Measurements from ENCODE around the gene PTPRQ. TPM values are rescaled to one million over a fixed set of nuclear protein-coding genes. Genes with fewer than 3 reads are reported as not detected.

Gene PTPRQ
- total RNA-seq, 2 donors from 2014 or later: 11.9 to 17.6 TPM

DNA sequence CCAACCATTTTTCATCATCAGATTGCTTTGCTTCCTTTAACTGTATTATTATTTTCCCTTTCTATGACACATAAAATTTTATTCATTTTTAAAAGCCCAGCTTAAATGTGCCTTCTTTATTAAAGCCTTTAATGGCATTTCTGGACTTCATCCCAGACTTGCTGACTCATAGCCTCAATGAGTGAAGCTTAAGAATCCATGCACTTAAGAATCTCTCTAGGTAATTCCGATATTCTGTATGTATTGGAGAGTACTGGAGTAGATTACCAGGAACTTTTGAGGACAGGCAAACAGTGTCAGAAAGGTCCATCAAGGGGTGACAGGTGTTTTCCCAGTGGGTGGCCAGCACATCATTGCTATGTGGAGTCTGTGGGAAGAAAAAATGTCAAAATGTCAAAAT lies 107.9 kb downstream of the PTPRQ start:
- Histone ChIP-seq H3K4me1 (no peaks in the 10 kb centered on the region), H3K27me3 (no peaks in the 10 kb centered on the region), H3K9me3 (no peaks in the 10 kb centered on the region), H3K27ac (no peak overlapping the region), H3K4me3 (no peak overlapping the region), H3K36me3 (no peaks in the 10 kb centered on the region)
- TF ChIP-seq, protein P1, sequence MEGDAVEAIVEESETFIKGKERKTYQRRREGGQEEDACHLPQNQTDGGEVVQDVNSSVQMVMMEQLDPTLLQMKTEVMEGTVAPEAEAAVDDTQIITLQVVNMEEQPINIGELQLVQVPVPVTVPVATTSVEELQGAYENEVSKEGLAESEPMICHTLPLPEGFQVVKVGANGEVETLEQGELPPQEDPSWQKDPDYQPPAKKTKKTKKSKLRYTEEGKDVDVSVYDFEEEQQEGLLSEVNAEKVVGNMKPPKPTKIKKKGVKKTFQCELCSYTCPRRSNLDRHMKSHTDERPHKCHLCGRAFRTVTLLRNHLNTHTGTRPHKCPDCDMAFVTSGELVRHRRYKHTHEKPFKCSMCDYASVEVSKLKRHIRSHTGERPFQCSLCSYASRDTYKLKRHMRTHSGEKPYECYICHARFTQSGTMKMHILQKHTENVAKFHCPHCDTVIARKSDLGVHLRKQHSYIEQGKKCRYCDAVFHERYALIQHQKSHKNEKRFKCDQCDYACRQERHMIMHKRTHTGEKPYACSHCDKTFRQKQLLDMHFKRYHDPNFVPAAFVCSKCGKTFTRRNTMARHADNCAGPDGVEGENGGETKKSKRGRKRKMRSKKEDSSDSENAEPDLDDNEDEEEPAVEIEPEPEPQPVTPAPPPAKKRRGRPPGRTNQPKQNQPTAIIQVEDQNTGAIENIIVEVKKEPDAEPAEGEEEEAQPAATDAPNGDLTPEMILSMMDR (IDR thresholded peaks at IDR 0.05): no peak
- DNase-seq (ENCODE audit: low spot score): no peak

DNA sequence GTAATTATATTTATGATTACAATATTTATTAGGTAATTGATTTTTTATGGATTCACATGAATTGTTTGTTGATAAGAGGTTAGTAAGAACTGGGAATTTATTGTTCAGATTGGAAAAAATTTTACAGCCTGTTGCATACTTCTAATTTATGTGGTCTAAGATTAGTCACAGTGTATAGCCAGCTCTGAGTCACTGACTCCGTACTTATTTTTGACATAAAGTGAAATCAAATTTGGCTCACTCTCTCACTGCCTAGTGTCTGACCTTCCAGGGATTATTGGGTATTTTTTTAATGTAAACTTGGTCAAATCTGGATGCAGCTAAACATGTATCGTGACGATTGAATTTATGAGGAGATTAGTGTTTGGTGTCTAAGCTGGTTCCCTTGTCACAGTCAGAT lies 109.3 kb downstream of the PTPRQ start:
- Histone ChIP-seq H3K4me1 (no peaks in the 10 kb centered on the region), H3K27me3 (no peaks in the 10 kb centered on the region), H3K36me3 (no peaks in the 10 kb centered on the region), H3K4me3 (no peak overlapping the region), H3K27ac (no peak overlapping the region), H3K9me3 (no peaks in the 10 kb centered on the region)
- DNase-seq (ENCODE audit: low spot score): no peak
- TF ChIP-seq, protein P1 (IDR thresholded peaks at IDR 0.05): no peak

DNA sequence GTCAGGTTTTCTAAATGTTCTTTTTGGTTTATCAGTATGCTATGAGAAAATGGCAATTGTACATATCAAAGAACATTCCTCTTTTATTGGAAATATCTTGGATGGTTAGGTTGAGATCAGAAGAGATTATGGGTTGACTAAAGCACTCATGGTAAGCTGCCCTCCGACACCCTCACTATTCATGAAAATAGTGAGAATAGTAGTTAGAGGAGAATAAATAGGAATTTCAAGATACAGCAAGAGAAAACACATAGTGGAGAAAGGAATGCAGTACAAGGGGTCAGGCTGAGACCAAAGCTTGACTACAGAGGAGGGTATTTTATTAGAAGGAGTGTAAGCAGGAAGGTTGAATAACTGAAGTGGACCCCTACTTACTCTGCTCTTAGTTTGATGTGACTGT lies 112.5 kb downstream of the PTPRQ start:
- TF ChIP-seq, protein P1 (IDR thresholded peaks at IDR 0.05): no peak
- no peak for DNase-seq (ENCODE audit: low spot score)
- Histone ChIP-seq H3K9me3 (no peaks in the 10 kb centered on the region), H3K4me1 (no peaks in the 10 kb centered on the region), H3K27me3 (no peaks in the 10 kb centered on the region), H3K4me3 (no peak overlapping the region), H3K36me3 (no peaks in the 10 kb centered on the region), H3K27ac (no peak overlapping the region)

DNA sequence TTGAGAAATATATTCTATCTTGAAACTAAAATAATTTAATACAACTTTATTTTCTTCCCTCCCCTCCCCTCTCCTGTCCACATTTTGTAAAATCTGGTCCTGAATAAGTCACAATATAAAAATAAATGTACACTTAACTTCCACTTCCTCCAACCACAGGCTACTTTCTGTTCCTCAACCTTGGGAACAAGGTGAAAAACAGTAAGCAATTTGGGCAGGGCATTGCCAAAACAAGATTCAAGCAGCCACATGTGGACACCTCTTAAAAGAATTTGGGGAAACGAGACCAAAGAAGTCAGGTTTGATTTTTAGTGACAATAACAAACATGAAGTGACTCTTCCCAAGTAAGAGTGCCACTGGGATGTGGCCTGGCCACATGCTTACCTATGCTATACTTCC lies 115.7 kb downstream of the PTPRQ start:
- TF ChIP-seq, protein P1 (IDR thresholded peaks at IDR 0.05): no peak

DNA sequence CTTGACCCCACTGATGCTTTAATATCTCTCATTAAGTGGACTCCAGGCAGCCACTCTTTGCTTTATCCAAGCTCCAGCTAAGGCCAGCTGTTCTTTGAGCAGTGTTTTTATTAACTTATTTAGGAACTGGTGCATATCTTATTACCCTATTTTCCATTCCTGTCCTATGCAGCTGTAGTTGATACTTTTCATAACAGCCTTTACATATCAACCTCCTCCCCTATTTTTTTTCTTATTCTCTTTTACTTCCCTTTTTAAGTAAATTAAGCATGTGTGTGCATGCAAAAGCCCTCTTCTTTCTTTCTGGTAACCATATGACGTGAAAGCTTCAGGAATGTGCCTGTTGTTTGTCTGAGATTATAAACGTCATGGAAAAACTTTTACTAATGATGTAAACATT lies 121.2 kb downstream of the PTPRQ start:
- Histone ChIP-seq H3K4me3 (no peak overlapping the region), H3K36me3 (no peaks in the 10 kb centered on the region), H3K27ac (no peak overlapping the region), H3K27me3 (no peaks in the 10 kb centered on the region), H3K4me1 (no peaks in the 10 kb centered on the region), H3K9me3 (no peaks in the 10 kb centered on the region)
- DNase-seq (ENCODE audit: low spot score): no peak
- TF ChIP-seq, protein P1 (IDR thresholded peaks at IDR 0.05): no peak

More for the DNA sequence above, 115.7 kb downstream of the PTPRQ start:
- Histone ChIP-seq H3K4me1 (no peaks in the 10 kb centered on the region), H3K9me3 (no peaks in the 10 kb centered on the region), H3K27ac (no peak overlapping the region), H3K27me3 (no peaks in the 10 kb centered on the region), H3K4me3 (no peak overlapping the region), H3K36me3 (no peaks in the 10 kb centered on the region)
- no peak for DNase-seq (ENCODE audit: low spot score)

DNA sequence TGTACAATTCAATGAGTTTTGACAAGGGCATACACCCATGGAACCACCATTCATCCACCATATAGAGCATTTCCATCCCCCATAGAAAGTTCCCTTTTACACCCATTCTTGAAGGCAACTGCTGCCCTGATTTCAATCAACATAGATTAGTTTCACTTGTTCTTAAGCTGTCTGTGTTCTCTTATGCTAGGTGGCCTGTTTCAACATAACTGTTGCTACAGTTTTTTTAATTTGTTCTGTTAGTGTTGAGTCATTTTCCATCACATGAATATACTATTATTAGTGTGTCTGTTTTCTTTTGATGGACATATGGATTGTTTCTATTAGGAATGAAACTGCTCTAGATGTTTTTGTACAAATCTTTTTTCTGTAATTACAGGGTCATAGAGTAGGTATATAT lies 123.4 kb downstream of the PTPRQ start:
- Histone ChIP-seq H3K27ac (no peak overlapping the region), H3K4me3 (no peak overlapping the region), H3K9me3 (no peaks in the 10 kb centered on the region), H3K27me3 (no peaks in the 10 kb centered on the region), H3K36me3 (no peaks in the 10 kb centered on the region), H3K4me1 (no peaks in the 10 kb centered on the region)
- no peak for DNase-seq (ENCODE audit: low spot score)
- TF ChIP-seq, protein P1 (IDR thresholded peaks at IDR 0.05): no peak
